ENCODE measurements around the gene GFRA3.

GRCh38 chr5:138240650-138241385 lies 33.6 kb downstream of the GFRA3 start:
- TF ChIP-seq CTCF (IDR thresholded peaks at IDR 0.05; ENCODE audit: low read depth, low read length, poor library complexity, severe bottlenecking) (no peak), EZH2phosphoT487 (IDR thresholded peaks at IDR 0.05; ENCODE audit: borderline replicate concordance, low read length) (no peak; the same call in 1 of the 2 replicates)
